Upper lobe of left lung (tissue), 6 donors: Measurements from ENCODE around the gene ADK. TPM values are rescaled to one million over a fixed set of nuclear protein-coding genes. Genes with fewer than 3 reads are reported as not detected.

Experiments used
- ATAC-seq, 2 donors: fragments of 200-7000 bp; cut with Tn5 transposase; one replicate each; pipeline ENCODE4 v1.9.1; 2022; ENCODE audit warnings: mild to moderate bottlenecking in 2 of 2, moderate library complexity in 2 of 2; ENCODE audit not compliant: low FRiP score in 2 of 2
- DNase-seq, 2 donors: peaks; one replicate each; pipeline ENCODE4 v3.0.0-alpha.2; 2019 to 2020
- H3K27ac ChIP-seq, 4 donors: fragments of 200-600 bp; sonication (generic); one replicate each; pipeline ENCODE4 v1.5.1; 2016 to 2019
- H3K27me3 ChIP-seq, 4 donors: fragments of 200-600 bp; sonication (generic); one replicate each; pipeline ENCODE4 v1.5.1; 2017 to 2019
- H3K36me3 ChIP-seq, 4 donors: fragments of 200-600 bp; sonication (generic); one replicate each; pipeline ENCODE4 v1.5.1; 2016 to 2019
- H3K4me1 ChIP-seq, 4 donors: fragments of 200-600 bp; sonication (generic); one replicate each; pipeline ENCODE4 v1.5.1; 2018 to 2019
- H3K4me3 ChIP-seq, 4 donors: fragments of 200-600 bp; sonication (generic); one replicate each; pipeline ENCODE4 v1.5.1; 2017 to 2019; ENCODE audit warnings: mild to moderate bottlenecking in 2 of 4, moderate library complexity in 1 of 4
- H3K9me3 ChIP-seq, 4 donors: fragments of 200-600 bp; sonication (generic); one replicate each; pipeline ENCODE4 v1.5.1; 2018 to 2019
- EP300 ChIP-seq, 4 donors: sonication (generic); formaldehyde crosslinking; IDR thresholded peaks; one replicate each; pipeline ENCODE4 v1.5.1; 2017; ENCODE audit warnings: antibody characterized with exemption in 4 of 4, control low read depth in 2 of 4
- POLR2A ChIP-seq, 4 donors: fragments of 450-650 bp; IDR thresholded peaks; one replicate each; pipeline ENCODE4 v1.5.1; 2016 to 2017; ENCODE audit warnings: antibody characterized with exemption in 4 of 4, mild to moderate bottlenecking in 2 of 4
- POLR2AphosphoS5 ChIP-seq, 2 donors: sonication (generic); formaldehyde crosslinking; IDR thresholded peaks; one replicate each; pipeline ENCODE4 v1.5.1; 2017; ENCODE audit warnings: antibody characterized with exemption in 2 of 2
- WGBS, 2 donors: methylation state at CpG; one replicate each; pipeline ENCODE4 v1.1.5; 2017 to 2018; 5-methylcytosine and 5-hydroxymethylcytosine counted together
- total RNA-seq, 6 donors: library from RNA; depleted of rRNA in 4 of 6; stranded (reverse); fragments of >200 nt in 4 of 6; gene quantifications; one replicate each; pipeline versions ENCODE4 v1.1.0 to v1.2.1, GENCODE V29; 2016 to 2021
- TF ChIP-seq, protein P1 (sequence below), 6 experiments: fragments of 450-650 bp in 4 of 6; fragments of 200-600 bp in 2 of 6; sonication (generic) in 2 of 6; IDR thresholded peaks; one replicate each; pipeline ENCODE4 v1.5.1; 2016 to 2019; ENCODE audit warnings: antibody characterized with exemption in 6 of 6
- donor health status: DM: no; HTN: no; CAD: no; lungs with moderate emphysema.
- donor health status: DM: no; HTN: yes; CAD: no; lungs with severe emphysema.

The ADK gene
- total RNA-seq, 6 donors from 2014 or later: 27.9 to 123 (median 48.1) TPM

DNA sequence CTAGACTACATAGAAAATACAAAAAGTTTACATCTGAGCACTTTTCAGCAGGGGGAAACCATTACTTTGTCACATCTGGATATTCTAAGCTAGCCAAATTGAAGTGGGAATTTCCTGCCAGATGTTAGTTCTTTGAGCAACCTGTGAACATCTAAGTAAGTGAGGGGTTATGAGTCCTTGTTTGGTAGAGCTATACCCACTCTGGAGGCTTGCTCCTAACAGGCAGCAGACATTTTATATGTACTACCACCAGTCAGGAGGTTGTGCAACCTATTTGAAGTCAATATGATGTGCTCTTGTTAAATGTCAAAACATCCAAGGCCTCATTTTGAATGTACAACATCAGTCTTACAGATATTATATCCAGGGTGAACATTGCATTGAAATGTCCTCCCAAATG lies 532.0 kb downstream of the ADK start:
- no peak overlapping the region for H3K4me3 ChIP-seq
- no peaks in the 10 kb centered on the region for H3K9me3 ChIP-seq
- no peaks in the 10 kb centered on the region for H3K27me3 ChIP-seq
- TF ChIP-seq POLR2A (IDR thresholded peaks at IDR 0.05): no peak
- no peak overlapping the region for H3K27ac ChIP-seq
- no peaks in the 10 kb centered on the region for H3K36me3 ChIP-seq
- DNase-seq (no peak), ATAC-seq (no peak)
- no peaks in the 10 kb centered on the region for H3K4me1 ChIP-seq

- no peaks in the 10 kb centered on the region for H3K36me3 ChIP-seq
- H3K27ac ChIP-seq: no peak overlapping the region
- no peaks in the 10 kb centered on the region for H3K9me3 ChIP-seq
- TF ChIP-seq, protein P1, sequence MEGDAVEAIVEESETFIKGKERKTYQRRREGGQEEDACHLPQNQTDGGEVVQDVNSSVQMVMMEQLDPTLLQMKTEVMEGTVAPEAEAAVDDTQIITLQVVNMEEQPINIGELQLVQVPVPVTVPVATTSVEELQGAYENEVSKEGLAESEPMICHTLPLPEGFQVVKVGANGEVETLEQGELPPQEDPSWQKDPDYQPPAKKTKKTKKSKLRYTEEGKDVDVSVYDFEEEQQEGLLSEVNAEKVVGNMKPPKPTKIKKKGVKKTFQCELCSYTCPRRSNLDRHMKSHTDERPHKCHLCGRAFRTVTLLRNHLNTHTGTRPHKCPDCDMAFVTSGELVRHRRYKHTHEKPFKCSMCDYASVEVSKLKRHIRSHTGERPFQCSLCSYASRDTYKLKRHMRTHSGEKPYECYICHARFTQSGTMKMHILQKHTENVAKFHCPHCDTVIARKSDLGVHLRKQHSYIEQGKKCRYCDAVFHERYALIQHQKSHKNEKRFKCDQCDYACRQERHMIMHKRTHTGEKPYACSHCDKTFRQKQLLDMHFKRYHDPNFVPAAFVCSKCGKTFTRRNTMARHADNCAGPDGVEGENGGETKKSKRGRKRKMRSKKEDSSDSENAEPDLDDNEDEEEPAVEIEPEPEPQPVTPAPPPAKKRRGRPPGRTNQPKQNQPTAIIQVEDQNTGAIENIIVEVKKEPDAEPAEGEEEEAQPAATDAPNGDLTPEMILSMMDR (IDR thresholded peaks at IDR 0.05): no peak
- no peak for TF ChIP-seq POLR2AphosphoS5 (IDR thresholded peaks at IDR 0.05)
- no peak for TF ChIP-seq POLR2A (IDR thresholded peaks at IDR 0.05)
- no peak for TF ChIP-seq EP300 (IDR thresholded peaks at IDR 0.05)
- ATAC-seq: no peak
- H3K27me3 ChIP-seq: no peaks in the 10 kb centered on the region
- no peak overlapping the region for H3K4me3 ChIP-seq
- WGBS, 2 donors: 45 to 60% methylated on average over 7 of the region's 7 CpGs
- H3K4me1 ChIP-seq: no peaks in the 10 kb centered on the region
- no peak for DNase-seq
Measured at GRCh38 chr10:74683621-74684364, 532.8 kb downstream of the ADK start.

- Histone ChIP-seq H3K4me1 (no peaks in the 10 kb centered on the region), H3K27ac (no peak overlapping the region), H3K9me3 (no peaks in the 10 kb centered on the region), H3K27me3 (no peaks in the 10 kb centered on the region), H3K36me3 (no peaks in the 10 kb centered on the region), H3K4me3 (no peak overlapping the region)
- WGBS, 2 donors: 74 to 76% methylated on average over 5 of the region's 5 CpGs
- no peak for DNase-seq
- no peak for ATAC-seq
- no peak for TF ChIP-seq EP300 (IDR thresholded peaks at IDR 0.05)
- no peak for TF ChIP-seq POLR2A (IDR thresholded peaks at IDR 0.05)
- no peak for TF ChIP-seq POLR2AphosphoS5 (IDR thresholded peaks at IDR 0.05)
- TF ChIP-seq, protein P1 (IDR thresholded peaks at IDR 0.05): no peak
Measured at GRCh38 chr10:74684462-74684861, 533.4 kb downstream of the ADK start.

GRCh38 chr10:74685564-74685963 lies 534.5 kb downstream of the ADK start:
- Histone ChIP-seq H3K27me3 (no peaks in the 10 kb centered on the region), H3K4me1 (no peaks in the 10 kb centered on the region), H3K36me3 (no peaks in the 10 kb centered on the region), H3K4me3 (no peak overlapping the region), H3K9me3 (no peaks in the 10 kb centered on the region), H3K27ac (no peak overlapping the region)
- no peak for ATAC-seq
- no peak for DNase-seq
- WGBS, 2 donors: 96 to 98% methylated on average over 1 of the region's 1 CpG
- TF ChIP-seq EP300 (IDR thresholded peaks at IDR 0.05): no peak
- TF ChIP-seq POLR2A (IDR thresholded peaks at IDR 0.05): no peak
- TF ChIP-seq POLR2AphosphoS5 (IDR thresholded peaks at IDR 0.05): no peak
- TF ChIP-seq, protein P1 (IDR thresholded peaks at IDR 0.05): no peak

DNA sequence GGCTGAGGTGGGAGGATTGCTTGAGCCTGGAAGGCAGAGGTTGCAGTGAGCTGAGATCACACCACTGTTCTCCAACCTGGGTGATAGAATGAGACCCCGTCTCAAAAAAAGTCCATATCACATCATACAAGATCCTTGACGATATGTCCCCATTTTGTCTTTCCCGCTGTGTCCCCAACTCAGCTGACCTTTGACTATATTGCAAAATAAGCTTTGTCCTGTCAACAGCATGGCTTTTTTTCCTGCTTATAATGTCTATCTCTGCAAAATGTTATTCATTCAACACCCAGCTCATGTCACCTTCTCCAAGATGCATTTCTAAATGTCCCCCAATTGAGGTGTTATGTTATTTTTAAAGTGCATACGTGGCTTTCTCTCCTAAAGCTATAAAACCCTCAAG lies 539.4 kb downstream of the ADK start:
- WGBS, 2 donors: 96 to 99% methylated on average over 4 of the region's 4 CpGs
- DNase-seq: no peak
- no peak overlapping the region for H3K4me3 ChIP-seq

More for the DNA sequence above, 539.4 kb downstream of the ADK start:
- Histone ChIP-seq H3K27ac (no peak overlapping the region), H3K9me3 (no peaks in the 10 kb centered on the region), H3K36me3 (no peaks in the 10 kb centered on the region), H3K4me1 (no peaks in the 10 kb centered on the region), H3K27me3 (no peaks in the 10 kb centered on the region)
- TF ChIP-seq, protein P1 (IDR thresholded peaks at IDR 0.05): no peak
- no peak for TF ChIP-seq POLR2A (IDR thresholded peaks at IDR 0.05)
- TF ChIP-seq POLR2AphosphoS5 (IDR thresholded peaks at IDR 0.05): no peak
- no peak for TF ChIP-seq EP300 (IDR thresholded peaks at IDR 0.05)
- no peak for ATAC-seq
